HAP-1 (cell line): ENCODE results near the gene ITSN1.
"Not testable (repeated sequence)": the region's sequence is repeated elsewhere in the genome, so short reads cannot be mapped to it uniquely, and the experiment has no call there.

Source experiments
- DNase-seq, 2 experiments: peaks; one replicate each; pipeline ENCODE4 v3.0.0-alpha.2; 2016 to 2020; ENCODE audit warnings: low spot score in 2 of 2
- H3K27me3 ChIP-seq: fragments of 250-450 bp; sonication (Bioruptor Pico); 2 replicates; pipeline ENCODE4 v1.5.1; 2020; ENCODE audit warnings: low read depth, mild to moderate bottlenecking, moderate library complexity
- H3K36me3 ChIP-seq: fragments of 250-450 bp; sonication (Bioruptor Pico); replicated peaks from 2 replicates; pipeline ENCODE4 v1.5.1; 2020; ENCODE audit warnings: mild to moderate bottlenecking
- H3K4me1 ChIP-seq: fragments of 250-450 bp; sonication (Bioruptor Pico); 2 replicates; pipeline ENCODE4 v1.5.1; 2020; ENCODE audit warnings: mild to moderate bottlenecking
- H3K4me3 ChIP-seq: fragments of 250-450 bp; sonication (Bioruptor Pico); 2 replicates; pipeline ENCODE4 v1.5.1; 2020; ENCODE audit warnings: mild to moderate bottlenecking, moderate library complexity
- H3K9me3 ChIP-seq: fragments of 250-450 bp; sonication (Bioruptor Pico); 2 replicates; pipeline ENCODE4 v1.5.1; 2020; ENCODE audit warnings: mild to moderate bottlenecking, moderate library complexity
- in situ Hi-C: fragments of 300-500 bp; cut with MboI; formaldehyde crosslinking; loops from 3 replicates; pipeline ENCODE4 v1.14.3; 2020; ENCODE audit warnings: low sequenced_read_pairs, inconsistent platforms, mixed read lengths

Gene ITSN1

DNA sequence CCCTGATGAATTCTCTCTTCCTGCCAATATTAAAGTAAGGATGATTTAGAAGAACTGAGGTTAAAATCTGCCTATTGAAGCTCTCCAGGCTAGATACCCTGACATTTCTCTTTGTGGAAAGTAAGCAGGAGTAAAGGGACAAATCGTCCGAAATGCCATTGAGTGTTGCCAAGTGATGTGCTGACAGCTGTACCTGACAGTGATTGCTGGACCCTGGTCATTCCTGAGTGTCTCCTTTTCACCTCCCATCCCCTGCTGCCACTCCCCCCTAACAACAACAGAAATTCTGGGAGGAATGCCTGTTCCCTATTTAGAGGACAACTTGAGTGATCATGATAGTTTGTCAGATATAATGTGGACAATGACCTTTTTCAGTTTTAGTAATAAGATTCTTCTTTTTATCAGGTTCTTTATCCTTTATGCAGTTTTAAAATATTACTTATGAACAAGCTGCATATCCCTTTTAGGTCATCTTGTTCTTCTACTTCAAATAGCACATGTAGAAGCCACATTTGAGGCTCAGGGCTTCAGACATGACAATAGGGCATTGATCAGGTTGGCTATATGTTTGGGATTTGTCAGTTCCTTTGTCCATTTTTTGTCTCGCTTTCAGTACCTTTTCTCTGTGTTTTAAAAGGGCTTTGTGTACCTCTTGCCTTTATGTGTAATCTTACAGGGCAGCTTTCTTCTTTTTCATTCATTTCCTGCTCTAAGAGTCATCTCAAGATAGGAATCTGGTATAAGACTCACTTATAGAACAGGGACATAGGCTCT lies 56.0 kb downstream of the ITSN1 start:
- Histone ChIP-seq H3K4me3 (no peak overlapping the region), H3K36me3 (no peaks in the 10 kb centered on the region), H3K4me1 (peaks cover 38% of the 10 kb centered on the region), H3K9me3 (no peaks in the 10 kb centered on the region), H3K27me3 (no peaks in the 10 kb centered on the region)
- peak in 1 of 2 experiments; percentile 74 for DNase-seq
- in situ Hi-C loops, result no loop called here

DNA sequence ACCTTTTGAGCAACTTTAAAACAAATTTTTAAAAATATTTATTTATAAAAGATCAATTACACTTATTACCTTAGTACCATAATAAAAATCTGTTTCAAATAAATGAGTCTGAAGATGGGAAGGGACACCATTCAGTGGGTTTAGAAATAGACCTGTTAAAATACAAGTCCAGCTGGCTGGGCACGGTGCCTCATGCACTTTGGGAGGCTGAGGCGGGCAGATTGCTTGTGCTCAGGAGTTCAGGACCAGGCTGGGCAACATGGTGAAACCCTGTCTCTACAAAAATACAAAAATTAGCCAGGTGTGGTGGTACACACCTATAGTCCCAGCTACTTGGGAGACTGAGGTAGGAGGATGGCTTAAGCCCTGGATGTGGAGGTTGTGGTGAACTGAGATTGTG lies 57.0 kb downstream of the ITSN1 start:
- in situ Hi-C loops, result no loop called here
- Histone ChIP-seq H3K27me3 (no peaks in the 10 kb centered on the region), H3K4me3 (no peak overlapping the region), H3K4me1 (peaks cover 38% of the 10 kb centered on the region), H3K36me3 (no peaks in the 10 kb centered on the region), H3K9me3 (no peaks in the 10 kb centered on the region)
- DNase-seq, result no peak

DNA sequence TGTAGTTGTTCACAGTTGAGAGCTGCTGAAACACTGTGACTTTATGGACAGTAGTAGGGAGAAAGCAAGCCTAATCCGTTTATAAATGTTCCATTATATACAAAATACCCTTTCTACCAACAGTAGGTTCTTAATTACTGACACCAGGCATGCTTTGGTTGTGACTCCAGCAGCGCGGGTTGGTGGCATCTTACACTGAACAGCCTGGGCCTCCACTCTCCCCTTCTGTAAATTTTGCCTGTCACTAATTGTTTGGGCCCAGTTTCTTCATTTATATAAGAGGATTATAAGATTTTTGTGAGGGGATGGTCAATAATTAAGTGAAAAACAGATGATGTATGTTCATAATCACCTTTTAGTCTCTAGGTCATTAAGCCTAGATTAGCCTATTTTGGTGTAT lies 58.2 kb downstream of the ITSN1 start:
- H3K4me3 ChIP-seq, result no peak overlapping the region
- peaks cover 33% of the 10 kb centered on the region for H3K4me1 ChIP-seq
- no peaks in the 10 kb centered on the region for H3K36me3 ChIP-seq

GRCh38 chr21:33703750-33704606 lies 61.7 kb downstream of the ITSN1 start:
- Histone ChIP-seq H3K9me3 (peaks cover 4% of the 10 kb centered on the region; the same call in 1 of the 2 replicates), H3K4me1 (peaks cover 2% of the 10 kb centered on the region), H3K36me3 (peaks cover 4% of the 10 kb centered on the region; the same call in 1 of the 2 replicates), H3K27me3 (no peaks in the 10 kb centered on the region), H3K4me3 (no peak overlapping the region)
- in situ Hi-C loops, result no loop called here
- DNase-seq, result no peak

More for the DNA sequence above, 58.2 kb downstream of the ITSN1 start:
- in situ Hi-C loops, result no loop called here
- Histone ChIP-seq H3K9me3 (no peaks in the 10 kb centered on the region), H3K27me3 (no peaks in the 10 kb centered on the region)
- no peak for DNase-seq

DNA sequence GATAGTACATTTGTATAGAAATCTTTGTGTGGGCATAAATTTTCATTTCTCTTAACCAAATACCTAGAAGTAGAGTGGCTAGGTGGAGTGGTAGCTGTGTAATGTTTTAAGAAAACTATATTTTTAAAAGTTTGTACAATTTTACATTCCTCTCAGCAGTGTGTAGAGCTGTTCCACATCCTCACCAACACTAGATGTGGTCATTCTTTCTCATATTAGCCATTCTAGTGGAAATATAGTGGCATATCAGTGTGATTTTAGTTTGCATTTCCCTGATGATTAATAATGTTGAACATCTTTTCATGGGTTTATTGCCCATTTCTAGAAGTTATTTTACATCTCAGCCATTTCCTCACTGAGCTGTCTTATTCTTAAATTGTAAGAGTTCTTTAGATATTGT lies 65.5 kb downstream of the ITSN1 start:
- in situ Hi-C loops, result no loop called here
- no peak for DNase-seq
- Histone ChIP-seq H3K27me3 (no peaks in the 10 kb centered on the region), H3K4me3 (no peak overlapping the region), H3K4me1 (no peaks in the 10 kb centered on the region), H3K9me3 (peaks cover 8% of the 10 kb centered on the region; the same call in 1 of the 2 replicates), H3K36me3 (peaks cover 7% of the 10 kb centered on the region; the same call in 1 of the 2 replicates)

DNA sequence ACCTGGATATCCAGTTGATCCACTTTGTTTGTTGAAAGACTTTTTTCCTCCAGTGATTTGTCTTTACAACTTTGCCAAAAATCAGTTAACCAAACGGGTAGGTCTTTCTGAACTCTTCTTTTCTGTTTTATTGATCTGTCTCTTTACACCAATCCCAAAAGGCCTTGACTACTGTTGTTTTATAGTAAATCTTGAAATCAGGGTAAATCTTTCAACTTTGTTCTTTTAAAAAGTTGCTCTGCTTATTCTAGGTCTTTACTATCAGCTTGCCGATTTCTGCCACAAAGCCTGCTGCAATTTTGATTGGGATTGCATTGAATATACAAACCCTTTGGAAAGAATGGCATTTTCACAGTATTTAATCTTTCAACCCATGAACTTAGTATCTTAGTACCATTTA lies 66.6 kb downstream of the ITSN1 start:
- Histone ChIP-seq H3K9me3 (peaks cover 8% of the 10 kb centered on the region; the same call in 1 of the 2 replicates), H3K36me3 (peaks cover 7% of the 10 kb centered on the region; the same call in 1 of the 2 replicates), H3K4me1 (no peaks in the 10 kb centered on the region), H3K4me3 (no peak overlapping the region), H3K27me3 (no peaks in the 10 kb centered on the region)
- no peak for DNase-seq
- in situ Hi-C loops, result no loop called here

- peaks cover 7% of the 10 kb centered on the region; the same call in 1 of the 2 replicates for H3K36me3 ChIP-seq
Measured at GRCh38 chr21:33712022-33712803, 69.9 kb downstream of the ITSN1 start.

DNA sequence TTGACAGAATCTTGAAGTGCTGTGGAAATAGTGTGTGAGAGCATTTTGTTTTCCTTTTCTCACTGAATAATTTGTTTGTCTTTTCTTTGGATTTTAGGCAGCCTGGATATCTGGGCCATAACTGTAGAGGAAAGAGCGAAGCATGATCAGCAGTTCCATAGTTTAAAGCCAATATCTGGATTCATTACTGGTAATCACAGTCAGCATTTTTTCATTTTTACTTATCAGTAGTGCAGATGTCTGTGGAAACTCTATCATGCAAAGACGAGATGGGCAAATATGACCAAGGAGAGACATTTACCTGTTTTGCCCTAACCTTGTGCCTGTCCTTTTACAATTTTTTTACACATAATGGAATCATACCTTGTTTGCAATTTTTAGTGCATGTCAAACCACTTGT lies 78.8 kb downstream of the ITSN1 start:
- DNase-seq, result no peak
- no peak overlapping the region for H3K4me3 ChIP-seq
- in situ Hi-C loops, result no loop called here
- no peaks in the 10 kb centered on the region for H3K9me3 ChIP-seq
- no peaks in the 10 kb centered on the region for H3K27me3 ChIP-seq
- H3K36me3 ChIP-seq, result peaks cover 31% of the 10 kb centered on the region
- H3K4me1 ChIP-seq, result no peaks in the 10 kb centered on the region

More at GRCh38 chr21:33712022-33712803, 69.9 kb downstream of the ITSN1 start:
- Histone ChIP-seq H3K9me3 (peaks cover 8% of the 10 kb centered on the region; the same call in 1 of the 2 replicates), H3K4me3 (no peak overlapping the region), H3K27me3 (no peaks in the 10 kb centered on the region), H3K4me1 (no peaks in the 10 kb centered on the region)
- no peak for DNase-seq
- in situ Hi-C loops, result no loop called here

GRCh38 chr21:33729139-33729538 lies 86.8 kb downstream of the ITSN1 start:
- H3K4me3 ChIP-seq, H3K36me3 ChIP-seq, H3K27me3 ChIP-seq, DNase-seq, H3K4me1 ChIP-seq, in situ Hi-C loops, H3K9me3 ChIP-seq: not testable (repeated sequence)

DNA sequence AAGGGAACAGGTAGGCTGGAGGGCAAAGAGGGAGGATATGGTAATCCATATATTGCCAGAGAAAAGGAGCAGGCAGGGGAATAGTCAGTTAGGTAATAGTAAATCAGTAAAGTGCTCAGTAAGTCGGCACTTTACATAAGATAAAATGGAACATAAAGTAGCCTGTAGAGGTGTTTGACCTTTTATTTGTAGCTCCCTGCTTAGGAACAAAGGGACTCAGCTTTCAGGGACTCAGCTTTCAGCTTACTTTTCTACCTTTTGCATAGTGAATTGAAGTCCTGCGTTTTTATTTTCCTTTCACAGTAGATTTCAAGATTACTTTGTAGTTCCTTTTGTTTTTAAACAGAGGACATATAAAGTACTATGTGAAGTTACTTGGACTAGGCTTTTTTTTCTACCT lies 87.3 kb downstream of the ITSN1 start:
- in situ Hi-C loops, result no loop called here
- no peak overlapping the region for H3K4me3 ChIP-seq
- H3K36me3 ChIP-seq, result peaks cover 2% of the 10 kb centered on the region; the same call in 1 of the 2 replicates
- peak in 1 of 2 experiments; percentile 67 for DNase-seq
- H3K4me1 ChIP-seq, result peaks cover 9% of the 10 kb centered on the region
- H3K9me3 ChIP-seq, result no peaks in the 10 kb centered on the region
- no peaks in the 10 kb centered on the region for H3K27me3 ChIP-seq

GRCh38 chr21:33731447-33731846 lies 89.1 kb downstream of the ITSN1 start:
- no peak for DNase-seq
- in situ Hi-C loops, result no loop called here
- H3K9me3 ChIP-seq, result no peaks in the 10 kb centered on the region
- H3K36me3 ChIP-seq, result 0 out of 2 replicates have a peak, but pooled peaks cover 2% of the 10 kb centered on the region
- H3K4me3 ChIP-seq, result no peak overlapping the region
- H3K4me1 ChIP-seq, result peaks cover 9% of the 10 kb centered on the region
- no peaks in the 10 kb centered on the region for H3K27me3 ChIP-seq

DNA sequence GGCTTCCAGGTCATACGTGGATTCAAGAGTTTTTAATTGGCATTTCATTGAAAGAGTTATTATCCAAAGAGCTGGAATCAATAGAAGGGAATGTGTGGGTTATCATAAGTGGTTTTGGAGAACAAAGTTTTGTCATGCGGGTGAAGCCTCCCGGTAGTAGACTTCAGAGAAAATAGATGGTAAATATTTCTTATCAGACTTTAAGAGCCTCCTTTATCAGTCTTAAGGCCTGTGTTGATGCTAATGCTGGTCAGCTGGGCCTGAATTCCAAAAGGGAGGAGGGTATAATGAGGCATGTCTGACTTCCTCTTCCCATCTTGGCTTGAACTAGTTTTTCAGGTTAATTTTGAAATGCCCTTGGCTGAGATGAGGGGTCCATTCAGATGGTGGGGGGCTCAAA lies 89.7 kb downstream of the ITSN1 start:
- in situ Hi-C loops, result no loop called here

DNA sequence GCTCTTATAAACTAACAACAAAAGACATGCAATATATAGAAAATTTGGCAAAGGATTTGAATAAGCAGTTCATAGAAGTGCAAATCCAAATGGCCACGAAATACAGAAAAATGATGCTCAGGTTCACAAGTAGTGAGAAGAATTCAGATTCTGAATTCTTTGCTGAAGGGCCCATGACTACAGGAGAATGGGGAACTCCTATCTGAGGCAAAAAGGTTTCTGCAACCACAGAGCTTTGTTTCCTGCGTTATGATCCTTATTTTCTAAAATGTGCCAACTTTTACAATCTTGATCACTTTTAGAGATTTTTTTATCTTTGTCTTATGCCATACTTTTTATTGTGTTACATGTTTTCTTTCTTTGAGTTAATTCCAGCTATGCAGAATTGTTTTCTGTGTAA lies 91.3 kb downstream of the ITSN1 start:
- in situ Hi-C loops, result no loop called here
- H3K27me3 ChIP-seq, result no peaks in the 10 kb centered on the region
- peaks cover 4% of the 10 kb centered on the region for H3K36me3 ChIP-seq
- peaks cover 9% of the 10 kb centered on the region for H3K4me1 ChIP-seq
- no peak overlapping the region for H3K4me3 ChIP-seq
- no peaks in the 10 kb centered on the region for H3K9me3 ChIP-seq
- no peak for DNase-seq

More for the DNA sequence above, 89.7 kb downstream of the ITSN1 start:
- H3K9me3 ChIP-seq, result no peaks in the 10 kb centered on the region
- H3K27me3 ChIP-seq, result no peaks in the 10 kb centered on the region
- H3K36me3 ChIP-seq, result no peaks in the 10 kb centered on the region; the same call in 1 of the 2 replicates
- no peak for DNase-seq
- H3K4me3 ChIP-seq, result no peak overlapping the region
- peaks cover 9% of the 10 kb centered on the region for H3K4me1 ChIP-seq
